NT2/D1 (cell line): Measurements from ENCODE around the gene CNOT4.

Experiments
- SUZ12 ChIP-seq: IDR thresholded peaks from 2 replicates; pipeline ENCODE4 v1.6.1; 2011; ENCODE audit not compliant: insufficient read length, insufficient read depth; ENCODE audit errors: extremely low read depth
- YY1 ChIP-seq: IDR thresholded peaks from 2 replicates; pipeline ENCODE4 v1.6.1; 2011; ENCODE audit not compliant: insufficient read length, insufficient read depth

- TF ChIP-seq SUZ12 (no peak), YY1 (no peak)
Measured at GRCh38 chr7:135449436-135449835, 60.5 kb downstream of the CNOT4 start.
